ENCODE results near the gene CTTNBP2NL. TPM values are rescaled to one million over a fixed set of nuclear protein-coding genes. Genes with fewer than 3 reads are reported as not detected.

Gene CTTNBP2NL
- total and polyA plus RNA-seq, 8 donors, result 3.6 to 41.5 (median 13.7) TPM

- Histone ChIP-seq H3K9me3 (no peaks in the 10 kb centered on the region), H3K4me1 (peaks cover 0 to 58% (median 21%) of the 10 kb centered on the region in 4 donors), H3K36me3 (peaks cover 0 to 10% (median 5%) of the 10 kb centered on the region in 4 donors), H3K27ac (no peak overlapping the region), H3K27me3 (no peaks in the 10 kb centered on the region), H3K4me3 (no peak overlapping the region)
- intact Hi-C loops (cut with DNase I; ENCODE audit: low total_unique reads), result no loop called here
- 54 to 63% (median 59%) methylated on average over 1 of the region's 1 CpG for WGBS, 5 donors
- TF ChIP-seq EP300 (IDR thresholded peaks at IDR 0.05) (no peak), POLR2A (IDR thresholded peaks at IDR 0.05) (no peak), POLR2AphosphoS5 (IDR thresholded peaks at IDR 0.05) (no peak), CTCF (IDR thresholded peaks at IDR 0.05) (no peak)
- no peak for DNase-seq
These were observed 48.3 kb downstream of the CTTNBP2NL start for GRCh38 chr1:112444269-112444668.

- TF ChIP-seq POLR2AphosphoS5 (IDR thresholded peaks at IDR 0.05) (no peak), EP300 (IDR thresholded peaks at IDR 0.05) (no peak), POLR2A (IDR thresholded peaks at IDR 0.05) (no peak), CTCF (IDR thresholded peaks at IDR 0.05) (no peak)
- no peak overlapping the region for H3K27ac ChIP-seq
- no peaks in the 10 kb centered on the region for H3K27me3 ChIP-seq
- intact Hi-C loops (cut with DNase I; ENCODE audit: low total_unique reads), result no loop called here
- peaks cover 0 to 58% (median 23%) of the 10 kb centered on the region in 4 donors for H3K4me1 ChIP-seq
- WGBS, 5 donors, result 65 to 92% (median 87%) methylated on average over 1 of the region's 1 CpG
- H3K9me3 ChIP-seq, result no peaks in the 10 kb centered on the region
- peaks cover 0 to 10% (median 8%) of the 10 kb centered on the region in 4 donors for H3K36me3 ChIP-seq
- H3K4me3 ChIP-seq, result no peak overlapping the region
- no peak for DNase-seq
These were observed 49.6 kb downstream of the CTTNBP2NL start for GRCh38 chr1:112445596-112445995.

GRCh38 chr1:112446411-112446810, 50.4 kb downstream of the CTTNBP2NL start:
- no peak overlapping the region for H3K4me3 ChIP-seq
- H3K27me3 ChIP-seq, result no peaks in the 10 kb centered on the region
- no peak for DNase-seq
- H3K4me1 ChIP-seq, result peaks cover 0 to 65% (median 27%) of the 10 kb centered on the region in 4 donors
- H3K27ac ChIP-seq, result peak overlapping the region in 2 of 5 donors; percentile 19 to 53
- 86 to 96% (median 89%) methylated on average over 1 of the region's 1 CpG for WGBS, 5 donors
- no peaks in the 10 kb centered on the region for H3K9me3 ChIP-seq
- intact Hi-C loops (cut with DNase I; ENCODE audit: low total_unique reads), result no loop called here
- H3K36me3 ChIP-seq, result peaks cover 0 to 10% (median 8%) of the 10 kb centered on the region in 4 donors
- TF ChIP-seq POLR2AphosphoS5 (IDR thresholded peaks at IDR 0.05), result no peak
- TF ChIP-seq EP300 (IDR thresholded peaks at IDR 0.05), result no peak
- TF ChIP-seq POLR2A (IDR thresholded peaks at IDR 0.05), result no peak
- TF ChIP-seq CTCF (IDR thresholded peaks at IDR 0.05), result no peak

GRCh38 chr1:112448904-112449629, 53.1 kb downstream of the CTTNBP2NL start:
- no peak for DNase-seq
- H3K9me3 ChIP-seq, result no peaks in the 10 kb centered on the region
- H3K36me3 ChIP-seq, result peaks cover 0 to 19% (median 6%) of the 10 kb centered on the region in 4 donors
- H3K4me1 ChIP-seq, result peaks cover 0 to 56% (median 24%) of the 10 kb centered on the region in 4 donors
- 43 to 84% (median 80%) methylated on average over 8 of the region's 8 CpGs for WGBS, 5 donors
- intact Hi-C loops (cut with DNase I; ENCODE audit: low total_unique reads), result no loop called here
- H3K4me3 ChIP-seq, result no peak overlapping the region
- no peak for TF ChIP-seq CTCF (IDR thresholded peaks at IDR 0.05)
- TF ChIP-seq EP300 (IDR thresholded peaks at IDR 0.05), result no peak
- TF ChIP-seq POLR2A (IDR thresholded peaks at IDR 0.05), result no peak
- no peak for TF ChIP-seq POLR2AphosphoS5 (IDR thresholded peaks at IDR 0.05)
- no peaks in the 10 kb centered on the region for H3K27me3 ChIP-seq
- H3K27ac ChIP-seq, result peak overlapping the region in 1 of 5 donors; percentile 24

Measured in stomach (tissue), 9 donors.